Panc1 (cell line): ENCODE results near the gene APOBEC3A. TPM values are rescaled to one million over a fixed set of nuclear protein-coding genes. Genes with fewer than 3 reads are reported as not detected.

Experiments used
- ATAC-seq: fragments of 200-7000 bp; cut with Tn5 transposase; 2 replicates; pipeline ENCODE4 v1.9.1; 2020; ENCODE audit warnings: mild to moderate bottlenecking, moderate library complexity
- BruUV-seq: library from RNA; stranded (reverse); fragments of 400-500 nt; replicated peaks from 2 replicates; lab custom pipeline; 2021; lab: Mats Ljungman, UMichigan
- CTCF ChIA-PET: fragments of 300-600 bp; sonication (Branson Sonifier 250); formaldehyde crosslinking; loops from one replicate; lab custom pipeline; 2022; ENCODE audit warnings: antibody characterized with exemption; lab: Charles Lee
- POLR2A ChIA-PET: fragments of 300-600 bp; sonication (Branson Sonifier 250); formaldehyde crosslinking; loops from one replicate; lab custom pipeline; 2022; ENCODE audit warnings: antibody characterized with exemption; lab: Charles Lee
- DNase-seq: peaks from one replicate; pipeline ENCODE4 v3.0.0-alpha.2; 2010; ENCODE audit warnings: low read depth, low spot score
- H3K27ac ChIP-seq: 2 replicates; pipeline ENCODE4 v1.5.1; 2011; ENCODE audit warnings: mild to moderate bottlenecking, low read length, inconsistent platforms
- H3K27me3 ChIP-seq: fragments of 200-500 bp; sonication (Bioruptor generic); 2 replicates; pipeline ENCODE4 v1.6.0; 2014; ENCODE audit warnings: low read length, inconsistent platforms; ENCODE audit not compliant: control insufficient read depth, insufficient read depth
- H3K36me3 ChIP-seq: fragments of 200-500 bp; sonication (Bioruptor generic); 2 replicates; pipeline ENCODE4 v1.5.1; 2014; ENCODE audit warnings: inconsistent platforms, mild to moderate bottlenecking, low read length, moderate library complexity; ENCODE audit not compliant: control insufficient read depth, insufficient read depth
- H3K4me1 ChIP-seq: 2 replicates; pipeline ENCODE4 v1.5.1; 2011; ENCODE audit warnings: inconsistent platforms, mild to moderate bottlenecking, low read length, moderate library complexity; ENCODE audit not compliant: control insufficient read depth, insufficient read depth
- H3K4me3 ChIP-seq, 2 experiments: 2 replicates each; pipeline ENCODE4 v1.5.1; 2011 to 2012; ENCODE audit warnings: low read depth in 2 of 2, low read length in 2 of 2, mild to moderate bottlenecking in 2 of 2, inconsistent platforms in 1 of 2, moderate library complexity in 1 of 2
- H3K9me3 ChIP-seq: fragments of 200-500 bp; sonication (Bioruptor generic); 2 replicates; pipeline ENCODE4 v1.5.1; 2014; ENCODE audit warnings: low read depth, mild to moderate bottlenecking, inconsistent platforms, low read length, moderate library complexity; ENCODE audit not compliant: control insufficient read depth, insufficient read depth
- POLR2AphosphoS5 ChIP-seq: IDR thresholded peaks from 2 replicates; pipeline ENCODE4 v1.6.1; 2012; ENCODE audit warnings: mild to moderate bottlenecking, low read depth, low read length, moderate library complexity
- SIN3A ChIP-seq: IDR thresholded peaks from 2 replicates; pipeline ENCODE4 v1.6.1; 2012; ENCODE audit warnings: low read depth, mild to moderate bottlenecking, low read length, moderate library complexity, borderline replicate concordance; ENCODE audit not compliant: insufficient read depth
- TCF7L2 ChIP-seq: IDR thresholded peaks from 2 replicates; pipeline ENCODE4 v1.6.1; 2011; ENCODE audit warnings: mild to moderate bottlenecking, low read depth, low read length, inconsistent platforms
- in situ Hi-C: cut with HindIII; loops from 2 replicates; pipeline ENCODE4 v1.10.0; 2016; ENCODE audit warnings: low sequenced_read_pairs, low pct_unique_long_range_greater_than_20kb
- intact Hi-C: fragments of 100-400 bp; cut with micrococcal nuclease; formaldehyde crosslinking; loops from one replicate; pipeline ENCODE4 v1.10.0; 2022; ENCODE audit not compliant: unreplicated experiment
- total RNA-seq: library from RNA; stranded (reverse); gene quantifications from one replicate; pipeline ENCODE4 v1.2.1, GENCODE V29; 2021; ENCODE audit not compliant: unreplicated experiment
- TF ChIP-seq, protein P1 (sequence below), 2 experiments: IDR thresholded peaks; 2 replicates each; pipeline ENCODE4 v1.6.1; 2011 to 2012; ENCODE audit warnings: low read depth in 2 of 2, control low read depth in 1 of 2, low read length in 1 of 2, mild to moderate bottlenecking in 1 of 2, moderate library complexity in 1 of 2; ENCODE audit not compliant: insufficient read depth in 1 of 2
- TF ChIP-seq, protein P2 (sequence below): fragments of 450-650 bp; IDR thresholded peaks from 2 replicates; pipeline ENCODE4 v1.5.1; 2017; ENCODE audit warnings: mild to moderate bottlenecking

APOBEC3A gene
- total RNA-seq, 1 experiment from 2014 or later: not detected

GRCh38 chr22:38946771-38947170 lies 10.6 kb upstream of the APOBEC3A start:
- ChIA-PET POLR2A (no interaction called here), CTCF (no interaction called here)
- TF ChIP-seq, protein P1, sequence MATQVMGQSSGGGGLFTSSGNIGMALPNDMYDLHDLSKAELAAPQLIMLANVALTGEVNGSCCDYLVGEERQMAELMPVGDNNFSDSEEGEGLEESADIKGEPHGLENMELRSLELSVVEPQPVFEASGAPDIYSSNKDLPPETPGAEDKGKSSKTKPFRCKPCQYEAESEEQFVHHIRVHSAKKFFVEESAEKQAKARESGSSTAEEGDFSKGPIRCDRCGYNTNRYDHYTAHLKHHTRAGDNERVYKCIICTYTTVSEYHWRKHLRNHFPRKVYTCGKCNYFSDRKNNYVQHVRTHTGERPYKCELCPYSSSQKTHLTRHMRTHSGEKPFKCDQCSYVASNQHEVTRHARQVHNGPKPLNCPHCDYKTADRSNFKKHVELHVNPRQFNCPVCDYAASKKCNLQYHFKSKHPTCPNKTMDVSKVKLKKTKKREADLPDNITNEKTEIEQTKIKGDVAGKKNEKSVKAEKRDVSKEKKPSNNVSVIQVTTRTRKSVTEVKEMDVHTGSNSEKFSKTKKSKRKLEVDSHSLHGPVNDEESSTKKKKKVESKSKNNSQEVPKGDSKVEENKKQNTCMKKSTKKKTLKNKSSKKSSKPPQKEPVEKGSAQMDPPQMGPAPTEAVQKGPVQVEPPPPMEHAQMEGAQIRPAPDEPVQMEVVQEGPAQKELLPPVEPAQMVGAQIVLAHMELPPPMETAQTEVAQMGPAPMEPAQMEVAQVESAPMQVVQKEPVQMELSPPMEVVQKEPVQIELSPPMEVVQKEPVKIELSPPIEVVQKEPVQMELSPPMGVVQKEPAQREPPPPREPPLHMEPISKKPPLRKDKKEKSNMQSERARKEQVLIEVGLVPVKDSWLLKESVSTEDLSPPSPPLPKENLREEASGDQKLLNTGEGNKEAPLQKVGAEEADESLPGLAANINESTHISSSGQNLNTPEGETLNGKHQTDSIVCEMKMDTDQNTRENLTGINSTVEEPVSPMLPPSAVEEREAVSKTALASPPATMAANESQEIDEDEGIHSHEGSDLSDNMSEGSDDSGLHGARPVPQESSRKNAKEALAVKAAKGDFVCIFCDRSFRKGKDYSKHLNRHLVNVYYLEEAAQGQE (IDR thresholded peaks at IDR 0.05; ENCODE audit: insufficient read depth in 1 of 2, low read depth in 2 of 2, low read length in 1 of 2): no peak
- no peak for TF ChIP-seq SIN3A
- TF ChIP-seq TCF7L2: no peak
- TF ChIP-seq, protein P2, sequence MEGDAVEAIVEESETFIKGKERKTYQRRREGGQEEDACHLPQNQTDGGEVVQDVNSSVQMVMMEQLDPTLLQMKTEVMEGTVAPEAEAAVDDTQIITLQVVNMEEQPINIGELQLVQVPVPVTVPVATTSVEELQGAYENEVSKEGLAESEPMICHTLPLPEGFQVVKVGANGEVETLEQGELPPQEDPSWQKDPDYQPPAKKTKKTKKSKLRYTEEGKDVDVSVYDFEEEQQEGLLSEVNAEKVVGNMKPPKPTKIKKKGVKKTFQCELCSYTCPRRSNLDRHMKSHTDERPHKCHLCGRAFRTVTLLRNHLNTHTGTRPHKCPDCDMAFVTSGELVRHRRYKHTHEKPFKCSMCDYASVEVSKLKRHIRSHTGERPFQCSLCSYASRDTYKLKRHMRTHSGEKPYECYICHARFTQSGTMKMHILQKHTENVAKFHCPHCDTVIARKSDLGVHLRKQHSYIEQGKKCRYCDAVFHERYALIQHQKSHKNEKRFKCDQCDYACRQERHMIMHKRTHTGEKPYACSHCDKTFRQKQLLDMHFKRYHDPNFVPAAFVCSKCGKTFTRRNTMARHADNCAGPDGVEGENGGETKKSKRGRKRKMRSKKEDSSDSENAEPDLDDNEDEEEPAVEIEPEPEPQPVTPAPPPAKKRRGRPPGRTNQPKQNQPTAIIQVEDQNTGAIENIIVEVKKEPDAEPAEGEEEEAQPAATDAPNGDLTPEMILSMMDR: no peak
- no peak for TF ChIP-seq POLR2AphosphoS5
- BruUV-seq: no TSS peak
- ATAC-seq: no peak
- no peaks in the 10 kb centered on the region for H3K36me3 ChIP-seq
- no peaks in the 10 kb centered on the region for H3K4me1 ChIP-seq
- DNase-seq: no peak
- no peaks in the 10 kb centered on the region; the same call in 1 of the 2 replicates for H3K27me3 ChIP-seq
- H3K27ac ChIP-seq: no peak overlapping the region
- in situ Hi-C loops: no loop called here
- intact Hi-C loops: no loop called here
- H3K9me3 ChIP-seq: no peaks in the 10 kb centered on the region
- no peak overlapping the region for H3K4me3 ChIP-seq

GRCh38 chr22:38947321-38948140 lies 9.9 kb upstream of the APOBEC3A start:
- in situ Hi-C loops: no loop called here
- DNase-seq (no peak), ATAC-seq (no peak)
- no peaks in the 10 kb centered on the region; the same call in 1 of the 2 replicates for H3K27me3 ChIP-seq
- no peaks in the 10 kb centered on the region for H3K4me1 ChIP-seq
- H3K27ac ChIP-seq: no peak overlapping the region
- no peaks in the 10 kb centered on the region for H3K36me3 ChIP-seq
- no TSS peak for BruUV-seq
- H3K4me3 ChIP-seq: no peak overlapping the region
- ChIA-PET CTCF (no interaction called here), POLR2A (no interaction called here)
- no peaks in the 10 kb centered on the region for H3K9me3 ChIP-seq
- intact Hi-C loops: no loop called here
- no peak for TF ChIP-seq TCF7L2
- TF ChIP-seq, protein P2: no peak
- TF ChIP-seq, protein P1 (IDR thresholded peaks at IDR 0.05; ENCODE audit: insufficient read depth in 1 of 2, low read depth in 2 of 2, low read length in 1 of 2): no peak
- no peak for TF ChIP-seq POLR2AphosphoS5
- no peak for TF ChIP-seq SIN3A
